BJ (cell line): Measurements from ENCODE around the gene SPRYD3. TPM values are rescaled to one million over a fixed set of nuclear protein-coding genes. Genes with fewer than 3 reads are reported as not detected.
"Not testable (repeated sequence)": the region's sequence is repeated elsewhere in the genome, so short reads cannot be mapped to it uniquely, and the experiment has no call there.

Source experiments
- CTCF ChIA-PET: fragments of 350-600 bp; formaldehyde crosslinking; extraction: SDS; loops from one replicate; lab custom pipeline; 2021; ENCODE audit warnings: antibody characterized with exemption, inconsistent platforms; lab: Yijun Ruan, JAX
- POLR2A ChIA-PET: fragments of 300-600 bp; sonication (Branson Sonifier 250); formaldehyde crosslinking; extraction: SDS; loops from one replicate; lab custom pipeline; 2021; ENCODE audit warnings: antibody characterized with exemption; lab: Charles Lee
- DNase-seq: peaks from one replicate; pipeline ENCODE4 v3.0.0-alpha.2; 2011; ENCODE audit warnings: low read depth
- H3K27me3 ChIP-seq: 2 replicates; pipeline ENCODE4 v1.6.0; 2011; ENCODE audit warnings: low read length; ENCODE audit not compliant: control insufficient read depth, insufficient read depth
- H3K36me3 ChIP-seq: 2 replicates; pipeline ENCODE4 v1.5.1; 2011; ENCODE audit warnings: low read length; ENCODE audit not compliant: control insufficient read depth, insufficient read depth
- H3K4me3 ChIP-seq: 2 replicates; pipeline ENCODE4 v1.5.1; 2011; ENCODE audit warnings: low read depth, mild to moderate bottlenecking, control low read depth, low read length
- polyA plus RNA-seq: library from polyadenylated mRNA; depleted of rRNA; stranded (reverse); fragments of >200 nt; gene quantifications from 2 replicates; pipeline ENCODE4 v1.2.3, GENCODE V29; 2011; rRNA removed
- small RNA-seq: library from RNA; depleted of rRNA; stranded (forward); fragments of <200 nt; gene quantifications from one replicate; pipeline ENCODE3, GENCODE V24; 2012; ENCODE audit warnings: low replicate concordance, low read depth; ENCODE audit not compliant: insufficient read length
- TF ChIP-seq, protein P1 (sequence below): IDR thresholded peaks from 2 replicates; pipeline ENCODE4 v1.5.1; 2011; ENCODE audit warnings: low read depth, mild to moderate bottlenecking, control low read depth, inconsistent platforms, low read length, moderate library complexity; ENCODE audit not compliant: insufficient read depth

SPRYD3 gene
- polyA plus RNA-seq, 1 experiment: 48.0 TPM

DNA sequence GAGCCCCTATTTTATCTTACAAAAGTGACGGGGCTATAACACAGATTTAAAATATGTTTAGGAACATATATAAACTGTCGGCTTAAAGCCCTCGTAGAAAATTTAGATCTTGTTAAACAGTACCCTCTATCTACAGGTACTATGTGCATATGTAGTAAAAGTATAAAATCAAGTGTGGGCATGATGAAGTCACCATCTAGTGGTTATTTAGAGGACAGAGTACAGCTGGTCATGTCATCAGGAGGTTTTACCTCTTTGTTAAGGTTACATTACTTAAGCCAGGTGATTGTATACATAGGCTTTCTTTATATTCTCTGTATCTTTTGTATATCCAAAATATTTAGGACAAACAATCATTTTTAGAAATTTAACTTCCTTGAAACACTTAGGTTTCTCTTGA is 47.6 kb downstream of the SPRYD3 start:
- Histone ChIP-seq H3K4me3 (no peak overlapping the region), H3K36me3 (peaks cover 26% of the 10 kb centered on the region), H3K27me3 (no peaks in the 10 kb centered on the region)
- POLR2A ChIA-PET: no interaction called here
- TF ChIP-seq, protein P1, sequence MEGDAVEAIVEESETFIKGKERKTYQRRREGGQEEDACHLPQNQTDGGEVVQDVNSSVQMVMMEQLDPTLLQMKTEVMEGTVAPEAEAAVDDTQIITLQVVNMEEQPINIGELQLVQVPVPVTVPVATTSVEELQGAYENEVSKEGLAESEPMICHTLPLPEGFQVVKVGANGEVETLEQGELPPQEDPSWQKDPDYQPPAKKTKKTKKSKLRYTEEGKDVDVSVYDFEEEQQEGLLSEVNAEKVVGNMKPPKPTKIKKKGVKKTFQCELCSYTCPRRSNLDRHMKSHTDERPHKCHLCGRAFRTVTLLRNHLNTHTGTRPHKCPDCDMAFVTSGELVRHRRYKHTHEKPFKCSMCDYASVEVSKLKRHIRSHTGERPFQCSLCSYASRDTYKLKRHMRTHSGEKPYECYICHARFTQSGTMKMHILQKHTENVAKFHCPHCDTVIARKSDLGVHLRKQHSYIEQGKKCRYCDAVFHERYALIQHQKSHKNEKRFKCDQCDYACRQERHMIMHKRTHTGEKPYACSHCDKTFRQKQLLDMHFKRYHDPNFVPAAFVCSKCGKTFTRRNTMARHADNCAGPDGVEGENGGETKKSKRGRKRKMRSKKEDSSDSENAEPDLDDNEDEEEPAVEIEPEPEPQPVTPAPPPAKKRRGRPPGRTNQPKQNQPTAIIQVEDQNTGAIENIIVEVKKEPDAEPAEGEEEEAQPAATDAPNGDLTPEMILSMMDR: no peak
- CTCF ChIA-PET: interaction anchor here (1.4 kb wide), 1 partner anchor 10 kb away, joined by 4 read pairs; no protein-coding TSS in a partner anchor
- no peak for DNase-seq

DNA sequence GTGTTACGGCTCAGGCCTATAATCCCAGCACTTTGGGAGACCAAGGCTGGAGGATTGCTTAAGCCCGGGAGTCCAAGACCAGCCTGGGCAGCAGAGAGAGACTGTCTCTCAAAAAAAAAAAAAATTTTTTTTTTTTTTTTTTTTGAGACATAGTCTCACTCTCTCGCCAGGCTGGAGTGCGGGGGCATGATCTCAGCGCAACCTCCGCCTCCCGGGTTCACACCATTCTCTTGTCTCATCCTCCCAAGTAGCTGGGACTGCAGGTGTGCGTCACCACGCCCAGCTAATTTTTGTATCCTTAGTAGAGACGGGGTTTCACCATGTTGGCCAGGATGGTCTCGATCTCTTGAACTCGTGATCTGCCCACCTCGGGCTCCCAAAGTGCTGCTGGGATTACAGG is 52.2 kb downstream of the SPRYD3 start:
- not testable (repeated sequence) for DNase-seq, H3K27me3 ChIP-seq, H3K4me3 ChIP-seq
- ChIA-PET CTCF (interaction anchor here (0.7 to 2.9 kb wide), 3 partner anchors 10 to 46 kb away, joined by 3 to 15 read pairs (median 3); no protein-coding TSS in a partner anchor), POLR2A (interaction anchor here (1.1 kb wide), 1 partner anchor 12 kb away, joined by 4 read pairs; no protein-coding TSS in a partner anchor)
- peaks cover 14% of the 10 kb centered on the region for H3K36me3 ChIP-seq

DNA sequence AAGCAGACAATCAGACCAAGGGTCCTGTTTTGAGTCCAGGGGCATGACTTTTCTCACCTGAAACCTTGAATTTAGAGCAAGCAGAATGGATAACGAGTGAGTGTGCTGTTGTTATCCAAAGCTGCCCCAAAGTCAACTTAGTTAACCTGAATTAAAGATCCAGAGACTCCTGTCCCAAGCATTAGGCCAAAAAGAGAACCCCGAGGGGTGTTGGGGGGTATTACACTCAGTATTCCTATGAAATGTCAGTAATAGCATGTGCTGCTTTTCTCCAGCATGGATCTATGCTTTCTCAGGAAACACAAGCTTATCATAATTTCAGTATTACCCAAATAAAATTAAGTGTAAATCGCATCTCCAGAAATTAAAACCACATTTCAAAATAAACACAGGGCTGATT is 53.9 kb downstream of the SPRYD3 start:
- Histone ChIP-seq H3K27me3 (no peaks in the 10 kb centered on the region), H3K4me3 (no peak overlapping the region), H3K36me3 (peaks cover 16% of the 10 kb centered on the region)
- ChIA-PET CTCF (interaction anchor here (1.0 to 2.9 kb wide), 3 partner anchors 12 to 19 kb away, joined by 3 to 15 read pairs (median 5); no protein-coding TSS in a partner anchor), POLR2A (no interaction called here)
- no peak for DNase-seq
- TF ChIP-seq, protein P1: no peak

DNA sequence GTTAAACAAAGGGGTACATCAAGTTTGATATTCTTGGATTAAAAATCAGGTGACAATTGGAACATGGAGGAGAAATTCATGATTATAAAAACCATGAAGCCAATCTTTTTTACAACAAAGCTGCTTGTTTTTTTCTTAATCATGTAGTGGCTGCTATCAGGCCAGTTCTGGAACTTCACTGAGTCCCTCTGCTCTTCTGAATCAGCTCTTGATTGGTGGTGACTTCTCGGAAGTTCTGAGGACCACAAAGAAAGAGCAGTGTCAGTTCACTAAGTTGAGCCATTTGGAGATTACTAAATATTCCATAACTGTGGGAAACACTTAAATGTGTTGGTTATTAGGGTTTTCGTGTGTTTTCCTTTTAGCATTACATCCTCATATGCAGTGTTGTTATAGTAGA is 64.5 kb downstream of the SPRYD3 start:
- Histone ChIP-seq H3K36me3 (peaks cover 3% of the 10 kb centered on the region), H3K27me3 (no peaks in the 10 kb centered on the region), H3K4me3 (no peak overlapping the region)
- no peak for DNase-seq
- ChIA-PET CTCF (interaction anchor here (0.6 kb wide), 1 partner anchor 34 kb away, joined by 3 read pairs; no protein-coding TSS in a partner anchor), POLR2A (no interaction called here)
- TF ChIP-seq, protein P1: no peak

Small RNA genes lying within 50 kb of the gene (small RNA-seq; reads per million reads assigned to genes)
- not detected for gene MIR6757

Other genes with a start within 250 kb of the SPRYD3 start
- gene KRT79, start 245.1 kb downstream of the SPRYD3 start, polyA plus RNA-seq: not detected in 2 replicates
- not detected in 2 replicates for gene KRT78, start 230.4 kb downstream of the SPRYD3 start, polyA plus RNA-seq
- 31.1 and 41.6 TPM in 2 replicates for gene KRT8, start 174.3 kb downstream of the SPRYD3 start, polyA plus RNA-seq
- gene KRT18, start 130.3 kb downstream of the SPRYD3 start, polyA plus RNA-seq: 551 and 763 TPM in 2 replicates
- gene EIF4B, start 72.9 kb downstream of the SPRYD3 start, polyA plus RNA-seq: 296 and 496 TPM in 2 replicates
- 27.2 and 73.9 TPM in 2 replicates for gene TNS2, start 29.3 kb downstream of the SPRYD3 start, polyA plus RNA-seq
- 460 and 860 TPM in 2 replicates for gene IGFBP6, start 18.3 kb upstream of the SPRYD3 start, polyA plus RNA-seq
- 0.16 and 0.34 TPM in 2 replicates for gene SOAT2, start 24.1 kb upstream of the SPRYD3 start, polyA plus RNA-seq
- gene ZNF740, start 101.3 kb upstream of the SPRYD3 start, polyA plus RNA-seq: 15.7 and 16.8 TPM in 2 replicates
- 27.3 and 30.7 TPM in 2 replicates for gene CSAD, start 101.5 kb upstream of the SPRYD3 start, polyA plus RNA-seq
- 0.59 and 0.63 TPM in 2 replicates for gene ITGB7, start 127.9 kb upstream of the SPRYD3 start, polyA plus RNA-seq
- gene RARG, start 152.8 kb upstream of the SPRYD3 start, polyA plus RNA-seq: 41.7 and 63.9 TPM in 2 replicates
- gene ESPL1, start 188.9 kb upstream of the SPRYD3 start, polyA plus RNA-seq: 3.0 and 7.3 TPM in 2 replicates
- 965 and 1,130 TPM in 2 replicates for gene PFDN5, start 216.2 kb upstream of the SPRYD3 start, polyA plus RNA-seq
- 49.7 and 78.3 TPM in 2 replicates for gene MYG1, start 220.3 kb upstream of the SPRYD3 start, polyA plus RNA-seq
- 53.3 and 84.3 TPM in 2 replicates for gene AAAS, start 242.2 kb upstream of the SPRYD3 start, polyA plus RNA-seq